IMR-90 (cell line): ENCODE data around the gene RAET1E. TPM values are rescaled to one million over a fixed set of nuclear protein-coding genes. Genes with fewer than 3 reads are reported as not detected.
A peak's percentile ranks its signal among the peaks of the same experiment; 100 is the strongest.

ENCODE experiments used
- ATAC-seq: fragments of 200-7000 bp; cut with Tn5 transposase; 2 replicates; pipeline ENCODE4 v1.9.1; 2020; ENCODE audit warnings: low read depth, mild to moderate bottlenecking, moderate library complexity
- BruUV-seq: library from RNA; stranded (reverse); fragments of 400-500 nt; replicated peaks from 2 replicates; lab custom pipeline; 2021; lab: Mats Ljungman, UMichigan
- CTCF ChIA-PET: fragments of 300-600 bp; formaldehyde crosslinking; extraction: SDS; loops from one replicate; lab custom pipeline; 2021; ENCODE audit warnings: antibody characterized with exemption; lab: Yijun Ruan, JAX
- POLR2A ChIA-PET: fragments of 300-600 bp; sonication (Branson Sonifier 250); formaldehyde crosslinking; loops from one replicate; lab custom pipeline; 2022; ENCODE audit warnings: antibody characterized with exemption; ENCODE audit not compliant: unreplicated experiment; lab: Charles Lee
- DNase-seq: peaks from one replicate; pipeline ENCODE4 v3.0.0; 2013
- H2AFZ ChIP-seq: replicated peaks from 2 replicates; pipeline ENCODE3; 2013; ENCODE audit warnings: low read length, mild to moderate bottlenecking; ENCODE audit not compliant: poor library complexity
- H2AK5ac ChIP-seq: 2 replicates; pipeline ENCODE4 v1.6.1; 2013; ENCODE audit warnings: low read depth, low read length, inconsistent platforms
- H2AK9ac ChIP-seq: replicated peaks from 2 replicates; pipeline ENCODE3; 2013; ENCODE audit warnings: mild to moderate bottlenecking, low read depth, low read length, moderate library complexity; ENCODE audit not compliant: poor library complexity
- H2BK120ac ChIP-seq: 2 replicates; pipeline ENCODE4 v1.6.1; 2013; ENCODE audit warnings: low read depth, low read length, inconsistent platforms
- H2BK15ac ChIP-seq: 3 replicates; pipeline ENCODE4 v1.6.1; 2013; ENCODE audit warnings: low read depth, low read length, inconsistent platforms
- H2BK20ac ChIP-seq: 2 replicates; pipeline ENCODE4 v1.6.1; 2013; ENCODE audit warnings: low read depth, mild to moderate bottlenecking, inconsistent platforms, low read length, moderate library complexity
- H2BK5ac ChIP-seq: 2 replicates; pipeline ENCODE4 v1.6.1; 2013; ENCODE audit warnings: mild to moderate bottlenecking, low read depth, low read length, inconsistent platforms; ENCODE audit not compliant: poor library complexity, severe bottlenecking
- H3K14ac ChIP-seq: replicated peaks from 2 replicates; pipeline ENCODE4 v1.6.1; 2013; ENCODE audit warnings: low read depth, low read length, inconsistent platforms
- H3K18ac ChIP-seq: 2 replicates; pipeline ENCODE4 v1.6.1; 2013; ENCODE audit warnings: low read depth, low read length, control low read depth
- H3K23ac ChIP-seq: 2 replicates; pipeline ENCODE4 v1.6.1; 2013; ENCODE audit warnings: low read depth, low read length, inconsistent platforms
- H3K27ac ChIP-seq: 2 replicates; pipeline ENCODE4 v1.5.1; 2013; ENCODE audit warnings: mild to moderate bottlenecking, control low read depth, low read length; ENCODE audit not compliant: insufficient read depth
- H3K27me3 ChIP-seq: 2 replicates; pipeline ENCODE4 v1.6.1; 2013; ENCODE audit warnings: low read length; ENCODE audit not compliant: control insufficient read depth, insufficient read depth
- H3K36me3 ChIP-seq: 2 replicates; pipeline ENCODE4 v1.6.1; 2013; ENCODE audit warnings: low read length, mixed read lengths; ENCODE audit not compliant: control insufficient read depth, insufficient read depth
- H3K4ac ChIP-seq: 2 replicates; pipeline ENCODE4 v1.6.1; 2013; ENCODE audit warnings: low read depth, low read length, inconsistent platforms
- H3K4me1 ChIP-seq: 2 replicates; pipeline ENCODE4 v1.6.1; 2013; ENCODE audit warnings: low read length, mixed read lengths; ENCODE audit not compliant: control insufficient read depth, insufficient read depth
- H3K4me2 ChIP-seq: 2 replicates; pipeline ENCODE4 v1.6.1; 2013; ENCODE audit warnings: low read depth, mild to moderate bottlenecking, control low read depth, low read length, moderate library complexity
- H3K4me3 ChIP-seq: 2 replicates; pipeline ENCODE4 v1.5.1; 2013; ENCODE audit warnings: low read depth, mild to moderate bottlenecking, control low read depth, low read length, moderate library complexity; ENCODE audit not compliant: insufficient read depth
- H3K56ac ChIP-seq: 2 replicates; pipeline ENCODE4 v1.6.1; 2013; ENCODE audit warnings: low read length, inconsistent platforms; ENCODE audit not compliant: insufficient read depth; ENCODE audit errors: extremely low read depth
- H3K79me1 ChIP-seq, 2 experiments: 2 replicates each; pipeline ENCODE4 v1.6.1; 2013; ENCODE audit warnings: low read length in 2 of 2, inconsistent platforms in 1 of 2, low read depth in 1 of 2
- H3K9ac ChIP-seq: 2 replicates; pipeline ENCODE4 v1.6.1; 2013; ENCODE audit warnings: low read depth, low read length, control low read depth
- H3K9me1 ChIP-seq: 2 replicates; pipeline ENCODE4 v1.6.1; 2013; ENCODE audit warnings: low read length, inconsistent platforms; ENCODE audit not compliant: insufficient read depth
- H3K9me3 ChIP-seq: 2 replicates; pipeline ENCODE4 v1.6.1; 2013; ENCODE audit warnings: low read length; ENCODE audit not compliant: control insufficient read depth, insufficient read depth
- H4K20me1 ChIP-seq: 2 replicates; pipeline ENCODE4 v1.6.1; 2013; ENCODE audit warnings: low read length, inconsistent platforms; ENCODE audit not compliant: insufficient read depth
- H4K5ac ChIP-seq: 2 replicates; pipeline ENCODE4 v1.6.1; 2013; ENCODE audit warnings: mild to moderate bottlenecking, low read depth, low read length, control low read depth
- H4K8ac ChIP-seq, 2 experiments: 2 replicates each; pipeline ENCODE4 v1.6.1; 2013; ENCODE audit warnings: low read depth in 2 of 2, low read length in 2 of 2, control low read depth in 1 of 2, inconsistent platforms in 1 of 2
- H4K91ac ChIP-seq: 2 replicates; pipeline ENCODE4 v1.6.1; 2013; ENCODE audit warnings: low read depth, low read length, inconsistent platforms; ENCODE audit not compliant: insufficient read depth
- CEBPB ChIP-seq: IDR thresholded peaks from 2 replicates; pipeline ENCODE4 v1.6.1; 2012; ENCODE audit warnings: low read depth, low read length, improper control_type of control experiment
- CTCF ChIP-seq: conservative IDR thresholded peaks from 2 replicates; pipeline ENCODE4 v1.5.1; 2012; ENCODE audit warnings: mild to moderate bottlenecking, low read depth, low read length, improper control_type of control experiment
- MAFK ChIP-seq: IDR thresholded peaks from 2 replicates; pipeline ENCODE4 v1.6.1; 2012; ENCODE audit warnings: low read depth, low read length, improper control_type of control experiment
- MAZ ChIP-seq: IDR thresholded peaks from 2 replicates; pipeline ENCODE4 v1.6.1; 2012; ENCODE audit warnings: low read depth, mild to moderate bottlenecking, low read length, improper control_type of control experiment, moderate library complexity, borderline replicate concordance
- MXI1 ChIP-seq: IDR thresholded peaks from 2 replicates; pipeline ENCODE4 v1.6.1; 2012; ENCODE audit warnings: low read depth, mild to moderate bottlenecking, low read length, moderate library complexity, borderline replicate concordance
- NFE2L2 ChIP-seq: fragments of 150-350 bp; IDR thresholded peaks from 2 replicates; pipeline ENCODE4 v1.6.1; 2016; ENCODE audit warnings: low read depth, mild to moderate bottlenecking, low read length
- RAD21 ChIP-seq: IDR thresholded peaks from 2 replicates; pipeline ENCODE4 v1.6.1; 2012; ENCODE audit warnings: low read length, improper control_type of control experiment
- SMC3 ChIP-seq: fragments of 150-350 bp; IDR thresholded peaks from 2 replicates; pipeline ENCODE4 v1.6.1; 2016; ENCODE audit warnings: low read depth, mild to moderate bottlenecking, antibody characterized with exemption, low read length, moderate library complexity
- WGBS, 2 experiments: methylation state at CpG; one replicate each; pipeline versions ENCODE4 v1.1.5 to v1.1.7; 2013; ENCODE audit warnings: missing lambda C conversion rate in 2 of 2; ENCODE audit not compliant: insufficient read length in 1 of 2; ENCODE audit errors: extremely low coverage in 2 of 2; 5-methylcytosine and 5-hydroxymethylcytosine counted together
- dilution Hi-C: fragments of 300-500 bp; cut with HindIII; formaldehyde crosslinking; loops from one replicate; pipeline ENCODE4 v1.14.3; 2018; ENCODE audit warnings: low sequenced_read_pairs; ENCODE audit not compliant: unreplicated experiment
- in situ Hi-C: fragments of 300-500 bp; cut with MboI; formaldehyde crosslinking; loops from 3 replicates; pipeline ENCODE4 v1.14.3; 2019; ENCODE audit warnings: low sequenced_read_pairs, inconsistent platforms, mixed read lengths
- intact Hi-C: fragments of 100-400 bp; cut with micrococcal nuclease; formaldehyde crosslinking; loops from 2 replicates; pipeline ENCODE4 v1.10.0; 2022
- polyA plus RNA-seq, 3 experiments: library from polyadenylated mRNA; depleted of rRNA; stranded (reverse); fragments of >200 nt; gene quantifications; 2 replicates each; pipeline ENCODE4 v1.2.3, GENCODE V29; 2012; ENCODE audit warnings: low replicate concordance in 1 of 3
- total RNA-seq: library from RNA; depleted of rRNA; stranded (reverse); fragments of >200 nt; gene quantifications from 2 replicates; pipeline ENCODE4 v1.2.3, GENCODE V29; 2012
- TF ChIP-seq, protein P1 (sequence below): fragments of 150-350 bp; IDR thresholded peaks from 2 replicates; pipeline ENCODE4 v1.6.1; 2017; ENCODE audit warnings: mild to moderate bottlenecking, antibody characterized with exemption, low read length, low read depth
- TF ChIP-seq, protein P2 (sequence below): fragments of 150-350 bp; IDR thresholded peaks from 2 replicates; pipeline ENCODE4 v1.6.1; 2016; ENCODE audit warnings: low read depth, mild to moderate bottlenecking, low read length, moderate library complexity, borderline replicate concordance

The RAET1E gene
- total and polyA plus RNA-seq, 2 of the 4 experiments (the other 2 are of a cell fraction), result not detected

- Histone ChIP-seq H4K20me1 (no peaks in the 10 kb centered on the region), H2BK20ac (no peak overlapping the region; the same call in 1 of the 2 replicates), H3K14ac (0 out of 2 replicates have a peak overlapping the region, but pooled peaks have one; percentile 78), H2AK5ac (no peak overlapping the region), H3K4me3 (peak overlapping the region; percentile 32), H3K56ac (peak overlapping the region; percentile 76), H2AFZ (peak overlapping the region; percentile 97), H4K5ac (peak overlapping the region; percentile 15; the same call in 1 of the 2 replicates), H4K91ac (peak overlapping the region; percentile 49; the same call in 1 of the 2 replicates), H3K9me3 (no peaks in the 10 kb centered on the region), H3K27me3 (peaks cover 13% of the 10 kb centered on the region), H3K4me1 (peaks cover 2% of the 10 kb centered on the region; the same call in 1 of the 2 replicates), H2BK15ac (no peak overlapping the region), H2AK9ac (peak overlapping the region; percentile 89), H3K18ac (no peak overlapping the region), H3K4me2 (peak overlapping the region; percentile 81), H3K27ac (no peak overlapping the region), H3K4ac (peak overlapping the region; percentile 72), H3K9ac (peak overlapping the region; percentile 21; the same call in 1 of the 2 replicates), H3K36me3 (no peaks in the 10 kb centered on the region), H3K9me1 (no peaks in the 10 kb centered on the region), H3K79me1 (no peaks in the 10 kb centered on the region), H2BK120ac (peak overlapping the region; percentile 66), H2BK5ac (no peak overlapping the region), H3K23ac (no peak overlapping the region), H4K8ac (peak overlapping the region; percentile 92 to 97)
- TF ChIP-seq CEBPB, result no peak
- TF ChIP-seq MXI1, result no peak
- TF ChIP-seq, protein P1, sequence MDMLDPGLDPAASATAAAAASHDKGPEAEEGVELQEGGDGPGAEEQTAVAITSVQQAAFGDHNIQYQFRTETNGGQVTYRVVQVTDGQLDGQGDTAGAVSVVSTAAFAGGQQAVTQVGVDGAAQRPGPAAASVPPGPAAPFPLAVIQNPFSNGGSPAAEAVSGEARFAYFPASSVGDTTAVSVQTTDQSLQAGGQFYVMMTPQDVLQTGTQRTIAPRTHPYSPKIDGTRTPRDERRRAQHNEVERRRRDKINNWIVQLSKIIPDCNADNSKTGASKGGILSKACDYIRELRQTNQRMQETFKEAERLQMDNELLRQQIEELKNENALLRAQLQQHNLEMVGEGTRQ, result no peak
- no peak for TF ChIP-seq MAFK
- TF ChIP-seq MAZ, result peak; percentile 54; the same call in 1 of the 2 replicates
- no peak for TF ChIP-seq NFE2L2
- TF ChIP-seq, protein P2, sequence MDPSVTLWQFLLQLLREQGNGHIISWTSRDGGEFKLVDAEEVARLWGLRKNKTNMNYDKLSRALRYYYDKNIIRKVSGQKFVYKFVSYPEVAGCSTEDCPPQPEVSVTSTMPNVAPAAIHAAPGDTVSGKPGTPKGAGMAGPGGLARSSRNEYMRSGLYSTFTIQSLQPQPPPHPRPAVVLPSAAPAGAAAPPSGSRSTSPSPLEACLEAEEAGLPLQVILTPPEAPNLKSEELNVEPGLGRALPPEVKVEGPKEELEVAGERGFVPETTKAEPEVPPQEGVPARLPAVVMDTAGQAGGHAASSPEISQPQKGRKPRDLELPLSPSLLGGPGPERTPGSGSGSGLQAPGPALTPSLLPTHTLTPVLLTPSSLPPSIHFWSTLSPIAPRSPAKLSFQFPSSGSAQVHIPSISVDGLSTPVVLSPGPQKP, result no peak
- TF ChIP-seq RAD21, result peak; percentile 92
- peak; percentile 94 for TF ChIP-seq SMC3
- TF ChIP-seq CTCF, result peak; percentile 92
- ATAC-seq, result peak; percentile 84
- WGBS, 2 experiments, result 5% methylated on average over 10 of the region's 31 CpGs; no CpG with 5 or more reads in 1 of the 2 experiments
- DNase-seq, result peak; percentile 66
- BruUV-seq, result no TSS peak
- POLR2A ChIA-PET, result no interaction called here
- dilution Hi-C loops, result no loop called here
- CTCF ChIA-PET, result interaction anchor here (1.1 to 1.4 kb wide), 2 partner anchors 9 to 92 kb away, joined by 3 to 4 read pairs; no protein-coding TSS in a partner anchor
- intact Hi-C loops, result loop anchor here (1.0 kb wide), 4 partner anchors 62 to 380 kb away; partner anchors contain the start of genes LRP11 and PPIL4
- in situ Hi-C loops, result loop anchor here (10.0 to 25.0 kb wide), 3 partner anchors 201 to 411 kb away; partner anchors contain the start of gene PPIL4
Measured at GRCh38 chr6:149925974-149926777, 28.3 kb upstream of the RAET1E start.
